NCI-H1417 (cell line): ENCODE measurements around the gene SUFU.

ENCODE experiments used
- DNase-seq, 3 experiments: peaks; one replicate each; lab custom pipeline; 2025; lab: John Stamatoyannopoulos, UW

The SUFU gene

DNA sequence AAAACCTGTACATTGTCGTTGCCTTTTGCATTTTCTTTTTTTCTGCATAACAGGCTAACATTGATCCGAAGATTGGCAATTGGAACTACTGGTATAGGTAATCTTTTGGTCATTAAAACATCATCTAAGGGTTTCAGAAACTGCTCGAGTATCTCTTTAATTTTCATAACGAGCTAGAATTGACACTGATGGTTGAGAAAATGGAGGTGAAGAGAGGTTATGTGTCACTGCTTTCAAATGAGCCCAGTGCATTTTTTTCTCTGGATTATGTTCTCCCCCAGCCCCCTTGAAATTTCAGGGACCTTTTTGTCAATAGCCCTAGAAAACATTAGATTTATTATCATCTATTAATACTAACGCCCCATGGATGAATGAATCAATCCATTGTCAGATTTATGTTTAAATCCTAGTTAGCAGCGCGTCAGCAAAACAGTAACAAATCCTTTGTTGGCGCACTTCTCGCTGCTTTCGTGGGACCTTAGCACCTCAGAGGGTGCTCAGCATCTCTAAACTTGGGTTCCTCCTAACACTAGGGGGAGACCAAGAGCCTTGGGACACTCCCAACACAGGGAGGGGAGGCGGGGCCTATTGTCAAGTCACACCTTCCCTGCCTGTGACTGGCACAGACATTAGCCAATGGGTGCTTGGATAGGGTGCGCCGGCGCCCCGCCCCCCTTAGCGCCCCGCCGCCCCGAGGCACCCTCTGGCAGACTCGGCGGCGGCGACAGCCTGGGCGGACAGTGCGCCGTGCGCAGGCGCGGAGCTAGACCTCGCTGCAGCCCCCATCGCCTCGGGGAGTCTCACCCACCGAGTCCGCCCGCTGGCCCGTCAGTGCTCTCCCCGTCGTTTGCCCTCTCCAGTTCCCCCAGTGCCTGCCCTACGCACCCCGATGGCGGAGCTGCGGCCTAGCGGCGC is at the start of gene SUFU:
Gene SUFU, plus strand, starts transcription at position 709 of the 915 bp plus-strand sequence. Its CDS starts 181 bp downstream, at position 890.
- peak; percentile 91 to 98 (median 97) for DNase-seq

DNA sequence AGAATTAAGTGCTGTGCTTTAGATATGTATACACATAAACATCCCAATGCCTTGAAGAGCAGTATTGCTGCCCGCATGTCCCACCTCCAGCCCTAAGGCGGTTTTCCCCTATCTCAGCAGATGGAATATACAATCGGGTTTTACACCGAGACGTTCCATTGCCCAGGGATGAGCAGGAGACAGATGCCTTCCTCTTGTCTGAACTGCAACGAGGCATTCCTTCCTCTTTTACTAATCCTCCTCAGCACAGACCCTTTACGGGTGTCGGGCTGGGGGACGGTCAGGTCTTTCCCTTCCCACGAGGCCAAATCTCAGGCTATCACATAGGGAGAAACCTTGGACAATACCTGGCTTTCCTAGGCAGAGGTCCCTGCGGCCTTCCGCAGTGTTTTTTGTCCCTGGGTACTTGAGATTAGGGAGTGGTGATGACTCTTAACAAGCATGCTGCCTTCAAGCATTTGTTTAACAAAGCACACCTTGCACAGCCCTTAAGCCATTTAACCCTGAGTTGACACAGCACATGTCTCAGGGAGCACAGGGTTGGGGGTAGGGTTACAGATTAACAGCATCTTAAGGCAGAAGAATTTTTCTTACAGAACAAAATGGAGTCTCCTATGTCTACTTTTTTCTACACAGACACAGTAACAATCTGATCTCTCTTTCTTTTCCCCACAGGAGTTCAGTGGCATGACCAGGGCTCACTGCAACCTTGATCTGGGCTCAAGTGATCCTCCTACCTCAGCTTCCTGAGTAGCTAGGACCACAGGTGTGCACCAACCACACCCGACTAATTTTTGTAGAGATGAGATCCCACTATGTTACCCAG is 48.9 kb upstream of the SUFU start:
- DNase-seq, result peak in 1 of 3 experiments; percentile 16

DNA sequence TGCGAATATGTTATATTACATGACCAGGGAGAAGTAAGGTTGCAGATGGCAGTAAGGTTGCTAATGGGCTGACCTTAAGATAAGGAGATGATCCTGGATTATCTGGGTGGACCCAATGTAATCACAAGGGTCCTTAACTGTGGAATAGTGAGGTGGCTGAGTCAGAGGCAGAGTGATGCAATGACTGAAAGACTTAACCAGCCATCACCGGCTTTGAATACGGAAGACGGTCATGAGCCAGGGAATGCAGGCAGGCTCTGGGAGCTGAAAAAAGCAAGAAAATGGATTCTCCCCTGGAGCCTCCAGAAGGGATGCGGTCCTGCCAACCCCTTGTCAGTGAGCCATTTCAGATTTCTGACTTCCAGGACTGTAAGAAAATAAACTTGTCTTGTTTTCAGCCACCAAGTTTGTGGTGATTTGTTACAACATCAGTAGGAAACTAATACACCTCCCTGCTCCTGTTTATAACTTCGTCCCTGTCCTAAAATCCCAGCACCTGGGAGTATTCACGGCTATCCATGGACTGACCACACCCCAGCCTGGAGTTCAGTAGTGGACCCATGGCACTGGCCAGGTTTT is 47.8 kb upstream of the SUFU start:
- DNase-seq, result no peak

DNA sequence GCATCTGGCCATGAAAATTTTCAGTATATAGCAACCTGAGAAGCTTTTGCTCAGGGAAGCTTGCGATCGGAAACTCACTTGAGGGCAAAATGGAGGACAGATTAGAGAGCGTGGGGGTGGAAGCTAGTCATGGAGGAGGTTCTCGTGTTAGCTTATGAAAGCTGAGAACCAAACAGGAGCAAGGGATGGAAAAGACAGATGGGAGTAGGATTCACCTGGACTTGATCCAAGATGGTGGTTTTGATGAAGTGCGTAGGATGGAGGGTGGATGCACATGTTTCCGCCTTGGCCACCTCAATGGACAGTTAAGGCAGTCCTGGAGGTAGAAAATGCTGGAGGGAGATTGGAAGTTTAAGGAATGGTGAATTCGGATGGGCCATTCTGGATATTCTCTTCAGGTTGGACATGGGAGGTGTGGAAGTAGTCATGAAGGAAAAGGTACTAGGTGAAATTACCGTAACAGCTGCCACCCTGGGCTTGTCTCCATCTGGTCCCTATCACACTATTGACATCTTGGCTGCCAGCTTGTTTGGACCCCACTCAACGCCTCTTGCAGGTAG is 46.1 kb upstream of the SUFU start:
- no peak for DNase-seq

DNA sequence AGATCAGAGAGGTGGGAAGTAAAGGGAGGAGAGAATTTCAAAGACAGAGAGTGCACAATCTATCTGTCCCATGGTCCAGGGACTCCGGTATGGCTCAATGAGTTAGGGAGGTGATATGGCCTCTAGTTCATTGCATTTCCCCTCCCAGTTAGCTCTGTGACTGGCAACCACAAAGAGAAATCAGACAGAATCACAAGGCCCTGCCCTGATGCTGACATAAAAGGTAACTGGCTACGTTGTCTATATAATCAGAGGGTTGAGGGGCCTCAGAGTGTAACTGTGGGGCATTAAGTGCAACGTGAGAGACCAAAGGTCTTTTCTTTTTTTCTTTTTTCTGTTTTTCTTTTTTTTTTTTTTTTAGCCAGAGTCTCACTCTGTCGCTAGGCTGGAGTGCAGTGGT is 45.1 kb upstream of the SUFU start:
- no peak for DNase-seq

DNA sequence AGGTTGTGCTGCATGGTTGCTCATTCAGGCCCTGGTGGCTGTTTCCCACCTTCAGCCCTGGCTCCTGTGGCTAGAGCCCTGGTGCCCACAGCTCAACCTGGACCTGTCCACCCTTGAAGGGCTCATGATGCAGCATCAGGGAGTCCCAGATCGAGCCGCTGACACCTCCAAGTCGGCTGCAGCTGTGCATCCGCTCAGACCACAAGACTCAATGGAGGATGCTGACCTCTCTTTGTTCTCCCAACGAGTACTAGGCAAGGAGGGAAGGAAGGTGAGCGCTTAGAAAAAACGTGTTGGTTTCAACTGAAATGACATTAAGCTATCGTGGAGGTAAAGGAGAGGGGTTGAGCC is 43.0 kb upstream of the SUFU start:
- DNase-seq, result no peak

GRCh38 chr10:102461187-102462054 is 42.4 kb upstream of the SUFU start:
- peak; percentile 88 to 92 (median 90) for DNase-seq

GRCh38 chr10:102462512-102463054 is 41.2 kb upstream of the SUFU start:
- peak in 2 of 3 experiments; percentile 14 to 31 for DNase-seq

GRCh38 chr10:102463983-102464382 is 39.8 kb upstream of the SUFU start:
- DNase-seq, result no peak

GRCh38 chr10:102465466-102465865 is 38.3 kb upstream of the SUFU start:
- no peak for DNase-seq

DNA sequence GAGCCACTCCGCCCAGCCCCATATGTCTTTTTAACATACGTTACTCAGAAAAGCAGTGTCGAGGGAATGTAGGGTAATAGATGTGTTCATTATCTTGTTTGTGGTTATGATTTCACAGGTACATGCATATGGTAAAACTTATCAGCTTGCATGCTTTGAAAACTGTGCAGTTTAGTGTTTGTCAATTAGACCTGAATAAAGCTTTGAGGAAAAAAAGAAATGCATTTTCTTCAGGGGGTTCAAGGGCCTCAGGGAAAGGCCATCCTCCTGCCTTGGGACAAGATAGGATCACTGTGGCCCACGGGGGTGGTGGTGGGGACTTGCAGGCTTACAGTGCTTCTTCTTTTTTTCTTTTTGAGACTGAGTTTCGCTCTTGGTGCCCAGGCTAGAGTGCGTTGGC is 36.5 kb upstream of the SUFU start:
- DNase-seq, result no peak

DNA sequence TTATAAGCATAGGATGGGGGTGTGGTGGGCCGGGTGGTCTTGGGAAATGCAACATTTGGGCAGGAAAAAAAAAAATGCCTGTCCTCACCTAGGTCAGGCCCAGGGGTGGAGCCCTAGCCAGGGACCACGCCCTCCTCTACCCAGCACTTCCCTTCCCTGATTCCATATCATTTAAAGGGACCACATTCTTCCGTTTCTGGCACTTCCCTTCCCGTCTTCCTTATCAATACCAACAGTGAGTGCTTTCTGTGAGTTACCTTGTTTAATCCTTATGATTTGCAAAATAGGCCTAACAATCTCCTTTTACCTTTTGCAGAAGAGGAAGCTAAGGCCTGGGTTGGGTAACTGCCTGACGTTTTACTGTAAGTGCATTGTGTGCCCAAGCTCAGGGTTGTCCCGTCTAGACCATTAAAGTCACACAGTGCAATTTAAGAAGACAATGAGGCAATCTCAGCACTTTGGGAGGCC is 35.8 kb upstream of the SUFU start:
- DNase-seq, result no peak

GRCh38 chr10:102468683-102469082 is 35.1 kb upstream of the SUFU start:
- DNase-seq, result no peak

- DNase-seq, result no peak
Measured at GRCh38 chr10:102470579-102471546, 32.9 kb upstream of the SUFU start.

- DNase-seq, result no peak
Measured at GRCh38 chr10:102473445-102474331, 30.1 kb upstream of the SUFU start.

DNA sequence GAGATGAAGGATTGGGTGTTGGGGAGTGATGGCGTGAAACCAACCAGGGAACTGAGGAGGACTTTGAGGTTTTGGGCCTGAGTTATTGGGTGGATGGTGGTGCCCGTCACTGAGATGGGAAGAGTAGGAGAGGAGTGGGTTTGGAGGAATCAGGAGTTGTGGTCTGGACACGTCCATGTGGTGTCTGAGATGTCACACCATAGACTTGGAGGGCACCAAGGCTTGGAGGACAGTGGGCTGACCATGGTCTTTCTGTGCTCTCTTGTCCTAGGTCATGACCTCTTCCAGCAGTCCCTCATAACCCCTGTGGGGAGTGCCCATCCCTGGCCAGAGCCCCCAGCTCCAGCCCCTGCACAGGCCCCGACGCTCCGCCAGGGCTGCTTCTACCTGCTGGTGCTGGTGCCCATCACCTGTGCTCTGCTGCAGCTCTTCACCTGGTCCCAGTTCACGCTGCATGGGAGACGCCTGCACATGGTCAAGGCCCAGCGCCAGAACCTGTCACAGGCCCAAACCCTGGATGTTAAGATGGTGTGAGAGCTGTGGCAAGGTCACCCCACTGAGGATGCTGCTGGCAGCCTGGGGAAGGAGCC is 28.2 kb upstream of the SUFU start:
- no peak for DNase-seq

GRCh38 chr10:102476466-102477141 is 27.2 kb upstream of the SUFU start:
- DNase-seq, result peak in 1 of 3 experiments; percentile 34

DNA sequence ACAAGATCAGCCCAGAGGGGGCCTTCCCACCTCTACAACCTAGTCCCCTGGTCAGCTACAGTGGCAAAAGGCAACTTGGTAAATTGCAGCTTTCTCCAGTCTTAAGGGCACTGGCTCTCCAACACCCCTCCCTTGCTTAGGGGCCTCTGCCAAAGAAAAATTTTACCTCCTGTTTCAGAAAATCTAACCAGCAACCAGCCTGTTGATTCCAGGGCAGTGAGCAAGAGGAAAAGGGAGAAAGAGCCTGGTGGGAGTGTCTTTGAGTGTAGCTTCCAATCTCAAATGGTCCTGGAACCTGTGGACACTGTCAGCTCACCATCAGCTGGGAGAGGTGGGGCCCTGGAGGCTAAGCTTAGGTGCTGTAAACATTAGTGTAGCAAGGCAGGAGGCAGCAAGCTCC is 24.1 kb upstream of the SUFU start:
- DNase-seq, result no peak
